NCI-H2196 treated with DMSO at 0.1 percent for 48 hours (cell line): ENCODE data around the gene DCK.
A peak's percentile ranks its signal among the peaks of the same experiment; 100 is the strongest.

Experiments used
- DNase-seq: peaks from one replicate; lab custom pipeline; 2025; ENCODE audit not compliant: unreplicated experiment; lab: John Stamatoyannopoulos, UW

The DCK gene

DNA sequence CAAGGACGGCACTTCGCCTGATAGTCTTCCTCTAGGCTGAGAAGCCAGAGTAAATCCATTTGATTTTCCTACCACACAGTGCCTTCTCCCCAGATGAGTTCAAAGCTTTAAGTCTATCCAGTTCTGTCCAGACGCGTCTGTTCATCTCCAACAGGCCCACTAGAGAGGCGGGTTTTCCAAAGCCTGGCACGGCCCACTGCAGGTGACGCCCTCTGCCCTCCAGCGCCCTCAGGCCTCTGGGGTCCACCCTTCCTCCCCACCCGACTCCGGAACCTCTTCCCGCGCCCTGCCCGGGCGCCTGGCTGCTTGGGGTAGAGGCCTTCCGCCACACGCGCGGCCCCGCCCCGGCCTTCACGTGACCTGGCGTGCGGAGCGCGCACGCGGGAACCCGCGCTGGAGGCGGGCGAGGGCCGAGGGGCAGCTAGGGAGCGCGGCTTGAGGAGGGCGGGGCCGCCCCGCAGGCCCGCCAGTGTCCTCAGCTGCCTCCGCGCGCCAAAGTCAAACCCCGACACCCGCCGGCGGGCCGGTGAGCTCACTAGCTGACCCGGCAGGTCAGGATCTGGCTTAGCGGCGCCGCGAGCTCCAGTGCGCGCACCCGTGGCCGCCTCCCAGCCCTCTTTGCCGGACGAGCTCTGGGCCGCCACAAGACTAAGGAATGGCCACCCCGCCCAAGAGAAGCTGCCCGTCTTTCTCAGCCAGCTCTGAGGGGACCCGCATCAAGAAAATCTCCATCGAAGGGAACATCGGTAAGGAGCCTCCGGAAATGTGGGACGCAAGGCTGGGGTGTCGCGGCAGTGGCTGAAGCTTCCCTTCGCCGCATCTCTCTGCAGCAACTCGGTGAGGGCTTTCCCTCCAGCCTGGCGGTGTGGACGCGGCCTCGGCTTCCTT lies at the start of gene DCK:
TSS of gene DCK (plus strand) at position 469 of the 888 bp plus-strand sequence. CDS start at position 656, 187 bp downstream.
- peak; percentile 50 for DNase-seq

DNA sequence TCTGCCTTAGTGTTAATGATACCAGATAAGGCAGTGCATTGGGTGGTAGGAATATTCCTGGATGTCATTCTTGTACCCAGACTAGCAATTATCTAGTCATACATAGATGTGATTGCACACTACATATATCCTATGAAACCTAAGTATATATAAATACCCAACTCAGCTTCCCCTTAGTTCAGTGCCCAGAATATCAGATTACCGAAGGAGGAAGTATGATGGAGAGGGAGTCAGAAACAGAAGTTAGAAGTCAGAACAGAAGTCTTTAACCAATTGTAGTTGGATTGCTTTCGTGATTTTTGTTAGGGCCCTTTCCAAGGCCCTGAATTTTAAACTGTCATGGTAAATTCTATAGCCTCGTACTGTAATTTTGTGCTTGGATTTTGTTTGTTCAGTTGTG lies 48.4 kb upstream of the DCK start:
- DNase-seq, result no peak

DNA sequence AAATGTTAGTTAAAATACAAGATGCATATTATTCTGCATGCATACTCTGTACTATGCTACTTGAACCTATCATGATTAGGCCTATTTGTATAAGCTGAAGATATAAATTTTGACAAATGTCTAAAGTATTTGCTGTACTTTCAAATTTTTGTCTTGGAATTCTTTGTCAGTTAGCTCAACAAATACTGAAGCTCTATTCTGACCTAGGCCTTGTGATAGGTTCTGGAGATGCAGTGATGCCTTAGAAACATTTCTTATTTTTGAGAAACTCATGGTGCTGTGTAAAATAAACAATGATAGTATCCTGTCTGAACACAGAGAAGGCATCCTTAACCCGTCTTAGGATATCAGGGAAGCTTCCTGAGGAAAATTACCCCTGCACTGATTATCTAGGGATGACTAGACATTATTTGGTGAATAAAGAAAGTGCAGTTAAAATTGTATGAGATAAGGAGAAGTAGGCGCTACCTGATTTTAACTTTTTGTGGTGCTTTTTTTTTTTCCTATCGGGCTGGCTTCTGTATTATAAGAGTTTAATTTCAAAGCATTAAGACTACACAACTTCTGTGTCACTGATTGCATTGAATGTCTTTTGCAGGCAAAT lies 47.9 kb upstream of the DCK start:
- no peak for DNase-seq

DNA sequence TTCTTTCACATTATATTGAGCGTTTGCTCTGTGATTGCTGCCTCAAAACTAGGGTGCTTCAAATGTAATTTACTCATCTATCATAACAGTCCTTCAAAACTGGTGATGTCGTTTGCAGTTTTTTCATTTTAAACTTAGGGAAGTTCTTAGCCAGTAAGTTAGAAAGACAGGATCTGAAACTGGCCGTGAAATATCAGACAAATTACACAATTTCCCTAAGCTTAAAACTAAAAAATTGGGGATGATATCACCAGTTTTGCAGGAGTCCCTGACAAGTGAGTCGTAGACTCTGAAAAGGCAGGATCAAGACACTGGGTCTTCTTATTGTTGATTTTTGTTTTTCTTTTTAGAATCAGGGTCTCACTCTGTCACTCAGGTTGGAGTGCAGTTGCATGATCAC lies 46.5 kb upstream of the DCK start:
- DNase-seq, result no peak

- DNase-seq, result no peak
Measured at GRCh38 chr4:70948665-70949260, 44.7 kb upstream of the DCK start.

DNA sequence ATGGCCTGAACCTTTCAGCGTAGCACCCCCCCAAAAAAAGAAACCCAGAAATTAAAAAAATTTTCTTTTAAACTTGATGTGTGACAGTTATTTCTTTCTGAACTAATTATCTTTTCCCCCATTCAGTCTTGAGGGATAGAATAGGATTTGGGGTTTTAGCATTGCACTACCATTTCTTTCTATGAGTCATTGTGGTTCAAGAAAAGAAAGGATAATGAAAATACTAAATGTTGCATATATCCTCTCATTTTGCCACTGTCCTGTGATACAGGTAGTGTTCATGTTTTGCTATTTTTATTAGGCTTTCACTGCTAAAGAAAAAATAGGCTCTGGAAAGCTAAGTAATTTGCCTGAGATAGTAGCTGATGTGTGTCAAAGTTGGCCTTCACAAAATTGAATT lies 39.4 kb upstream of the DCK start:
- no peak for DNase-seq

DNA sequence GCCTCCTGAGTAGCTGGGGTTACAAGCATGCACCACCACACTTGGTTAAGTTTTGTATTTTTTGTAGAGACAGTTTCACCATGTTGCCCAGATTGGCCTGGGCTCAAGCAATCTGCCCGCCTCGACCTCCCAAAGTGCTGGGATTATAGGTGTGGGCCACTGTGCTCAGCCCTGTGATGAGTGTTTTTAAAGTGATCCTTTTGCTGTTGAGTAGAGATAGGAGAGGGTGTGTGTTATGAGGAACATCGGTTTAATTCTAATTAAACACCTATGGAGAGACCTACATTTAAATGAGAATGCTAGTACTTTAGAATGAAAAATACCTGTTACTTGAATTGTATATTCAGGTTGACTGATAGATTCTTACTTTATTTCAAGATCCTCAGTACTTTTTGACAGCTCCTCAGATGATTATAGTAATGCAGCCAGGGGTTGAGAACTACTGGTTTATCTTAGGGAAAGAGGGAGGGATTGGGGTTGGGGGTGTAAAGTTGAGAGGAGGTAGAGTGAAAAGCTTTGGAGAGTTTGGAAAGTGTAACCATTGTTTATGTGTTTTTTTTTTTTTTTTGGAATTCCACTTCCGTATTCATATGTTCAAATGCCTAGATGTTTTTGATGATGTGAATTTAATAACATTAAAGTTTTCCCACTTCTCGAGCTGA lies 36.8 kb upstream of the DCK start:
- no peak for DNase-seq

GRCh38 chr4:70958681-70959080 lies 34.8 kb upstream of the DCK start:
- DNase-seq, result no peak

DNA sequence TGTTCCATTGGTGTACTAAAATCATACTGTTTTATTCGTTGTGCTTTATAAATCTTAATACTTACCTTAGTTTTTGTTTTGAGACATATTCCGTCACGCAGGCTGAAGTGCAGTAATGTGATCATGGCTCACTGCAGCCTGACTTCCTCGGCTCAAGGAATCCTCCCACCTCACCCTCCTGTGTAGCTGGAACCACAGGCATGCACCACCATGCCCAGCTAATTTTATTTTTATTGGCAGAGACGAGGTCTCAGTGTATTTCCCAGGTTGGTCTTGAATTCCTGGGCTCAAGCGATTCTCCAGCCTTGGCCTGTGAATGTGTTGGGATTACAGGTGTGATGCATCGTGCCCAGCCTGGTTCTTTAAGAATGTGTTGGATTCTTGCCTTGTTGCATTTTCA lies 24.4 kb upstream of the DCK start:
- DNase-seq, result no peak

DNA sequence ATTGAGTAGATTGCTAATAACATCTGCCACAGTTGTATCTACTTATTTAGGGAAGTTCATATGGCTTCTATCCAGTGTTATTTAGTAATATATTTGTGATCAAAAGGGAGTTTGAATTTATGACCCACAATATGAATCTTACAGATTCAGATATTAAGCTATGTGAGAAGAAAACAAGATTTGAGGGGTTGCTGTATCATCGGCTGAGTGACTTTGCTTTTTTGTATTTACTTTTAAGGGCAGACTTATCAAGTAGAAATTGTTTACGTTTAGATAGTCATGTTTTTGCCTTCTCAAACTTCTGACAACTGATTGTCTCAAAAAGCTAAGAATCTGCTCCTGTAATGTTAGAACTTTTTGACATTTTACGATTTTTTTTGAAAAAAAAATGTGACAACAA lies 17.2 kb upstream of the DCK start:
- no peak for DNase-seq

DNA sequence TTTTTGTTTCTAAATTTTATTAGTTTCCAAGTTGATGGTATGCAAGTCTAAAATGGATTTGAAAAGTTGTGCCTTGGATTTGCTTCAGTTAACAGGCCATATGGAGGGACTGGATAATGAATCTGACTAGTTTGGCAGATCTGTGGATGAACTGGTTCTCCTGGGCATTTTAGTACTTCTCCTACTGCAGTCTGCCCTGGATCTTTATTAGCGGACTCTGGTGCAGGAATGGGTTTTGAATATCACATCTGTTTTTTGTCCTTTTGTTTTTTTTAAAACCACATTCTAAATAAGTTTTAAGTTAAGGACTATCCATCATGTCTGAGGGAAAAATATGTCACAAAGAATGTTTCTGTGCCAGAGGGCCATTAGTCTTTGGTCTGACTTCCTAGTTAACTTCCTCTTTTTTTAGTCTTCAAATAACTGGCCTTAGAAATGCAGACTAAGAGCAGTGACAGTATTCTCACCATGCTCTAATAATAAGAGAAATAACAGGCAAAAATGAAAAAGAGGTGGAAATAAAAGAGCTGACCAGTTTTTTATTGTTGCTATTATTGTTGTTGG lies 13.9 kb upstream of the DCK start:
- DNase-seq, result no peak

GRCh38 chr4:70980196-70980595 lies 13.3 kb upstream of the DCK start:
- DNase-seq, result no peak

GRCh38 chr4:70984106-70984505 lies 9.3 kb upstream of the DCK start:
- no peak for DNase-seq

DNA sequence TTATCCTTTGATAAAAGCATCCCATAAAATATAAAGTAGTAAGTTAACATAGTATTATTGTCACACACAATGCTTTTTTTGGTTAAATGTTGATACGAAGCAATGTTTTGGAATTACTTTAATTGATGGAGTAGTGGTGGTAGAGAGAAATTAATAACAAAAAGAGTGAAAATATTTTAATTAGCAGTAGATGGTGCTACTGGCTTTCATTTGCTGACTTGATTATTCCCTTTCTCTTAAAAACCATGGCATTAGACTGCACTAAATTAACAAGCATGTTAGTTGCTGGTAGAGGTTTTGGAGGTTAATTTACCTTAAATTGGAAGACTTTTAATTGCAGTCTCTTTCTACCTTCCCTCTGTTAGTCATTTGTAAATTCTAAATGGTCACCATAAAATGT lies 8.9 kb upstream of the DCK start:
- DNase-seq, result no peak

DNA sequence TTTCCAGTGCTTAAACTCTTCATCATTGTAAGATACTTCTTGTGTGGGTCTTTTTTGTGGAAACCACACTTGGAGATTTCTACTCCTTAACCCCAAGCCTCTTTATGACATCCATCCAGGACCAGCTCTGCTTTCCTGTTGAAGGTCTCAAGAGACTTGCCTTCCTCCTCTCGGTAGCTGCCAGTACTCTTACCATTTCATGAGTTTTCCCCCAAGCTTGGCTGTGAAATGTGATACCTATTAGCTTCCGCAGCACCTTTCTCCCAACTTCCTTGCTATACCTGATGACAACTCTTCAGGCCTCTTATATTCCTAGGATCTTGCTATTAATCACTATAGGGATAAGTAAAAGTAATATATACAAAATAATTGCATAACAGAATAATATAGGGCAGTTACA lies 1.9 kb upstream of the DCK start:
- no peak for DNase-seq

DNA sequence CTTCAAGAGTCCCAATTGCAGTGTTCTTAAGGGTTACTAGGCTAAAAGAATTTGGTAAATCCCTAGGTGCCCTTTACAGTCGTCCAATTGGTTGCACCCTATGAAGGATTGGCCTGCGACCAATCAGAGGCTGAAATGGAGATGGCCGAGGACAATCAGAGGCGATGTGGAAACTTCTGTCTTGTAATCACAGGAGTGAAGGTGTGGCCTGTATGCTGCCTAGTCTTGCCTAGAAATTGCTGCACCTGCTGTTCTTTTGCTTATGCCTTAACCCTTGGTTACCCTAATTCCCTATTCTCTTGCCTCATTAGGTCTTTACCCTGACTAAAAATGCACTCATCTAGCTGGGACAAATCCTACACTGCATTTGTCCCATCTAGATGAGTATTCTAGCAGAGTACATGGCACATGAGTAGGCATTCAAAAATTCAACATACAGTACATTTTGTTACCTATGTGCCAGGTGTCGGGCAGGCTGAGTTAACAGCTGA lies 1.0 kb upstream of the DCK start:
- peak; percentile 1 for DNase-seq

DNA sequence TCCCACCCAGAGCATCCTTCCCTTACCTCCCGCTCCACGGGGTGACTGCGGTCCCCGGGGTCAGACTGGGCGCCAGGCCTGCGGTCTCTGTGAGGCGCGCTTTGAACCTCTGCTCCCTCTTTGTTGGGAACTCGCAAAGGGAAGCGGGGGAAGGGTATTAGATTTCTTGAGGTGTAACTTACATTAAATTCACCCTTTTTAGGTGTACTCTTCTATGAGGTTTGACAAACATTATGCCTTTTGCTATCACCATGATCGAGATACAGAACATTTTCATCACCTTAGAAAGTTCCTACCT lies 569 bp downstream of the DCK start:
- no peak for DNase-seq

DNA sequence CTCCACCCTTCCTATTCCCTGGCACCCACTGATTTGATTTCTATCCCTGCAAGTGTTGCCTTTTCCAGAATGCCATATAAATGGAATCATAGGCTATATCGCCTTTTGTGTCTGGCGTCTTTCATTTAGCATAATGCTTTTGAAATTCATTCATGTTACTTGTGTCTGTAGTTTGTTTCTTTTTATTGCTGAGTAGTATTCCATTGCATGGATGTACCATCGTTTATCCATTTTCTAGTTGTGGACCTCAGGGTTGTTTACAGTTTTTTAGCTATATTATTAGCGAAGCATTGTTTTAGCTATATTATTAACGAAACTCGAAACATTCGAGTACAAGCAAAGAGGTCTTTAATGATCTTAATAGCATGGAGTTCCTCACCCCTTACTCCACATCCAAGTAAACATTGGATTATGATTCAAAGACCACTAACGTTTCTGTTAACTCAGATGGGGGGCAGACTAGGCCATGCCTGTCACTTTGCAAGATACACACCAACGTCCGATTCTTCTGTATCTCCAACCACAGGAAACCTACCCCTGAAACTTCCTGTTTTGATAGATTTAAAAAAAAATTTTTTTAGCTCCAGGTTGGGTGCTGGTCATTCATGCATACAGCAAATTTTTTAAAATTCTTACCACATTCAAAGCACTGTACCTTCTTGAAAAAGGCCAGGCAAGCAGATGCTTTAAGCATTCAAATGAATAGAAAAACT lies 1.1 kb downstream of the DCK start:
- DNase-seq, result no peak

DNA sequence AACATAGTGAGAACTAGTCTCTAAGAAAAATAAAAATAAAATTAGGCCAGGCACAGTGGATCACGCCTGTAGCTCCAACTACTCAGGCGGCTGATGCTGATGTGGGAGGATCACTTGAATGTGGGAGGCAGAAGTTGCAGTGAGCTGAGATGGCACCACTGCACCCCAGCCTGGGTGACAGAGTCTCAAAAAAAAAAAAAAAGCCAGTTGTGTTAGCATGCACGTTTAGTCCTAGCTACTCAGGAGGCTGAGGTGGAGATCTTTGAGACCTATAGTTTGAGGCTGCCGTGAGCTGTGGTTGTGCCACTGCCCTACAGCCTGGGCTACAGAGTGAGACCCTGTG lies 2.5 kb downstream of the DCK start:
- DNase-seq, result no peak

DNA sequence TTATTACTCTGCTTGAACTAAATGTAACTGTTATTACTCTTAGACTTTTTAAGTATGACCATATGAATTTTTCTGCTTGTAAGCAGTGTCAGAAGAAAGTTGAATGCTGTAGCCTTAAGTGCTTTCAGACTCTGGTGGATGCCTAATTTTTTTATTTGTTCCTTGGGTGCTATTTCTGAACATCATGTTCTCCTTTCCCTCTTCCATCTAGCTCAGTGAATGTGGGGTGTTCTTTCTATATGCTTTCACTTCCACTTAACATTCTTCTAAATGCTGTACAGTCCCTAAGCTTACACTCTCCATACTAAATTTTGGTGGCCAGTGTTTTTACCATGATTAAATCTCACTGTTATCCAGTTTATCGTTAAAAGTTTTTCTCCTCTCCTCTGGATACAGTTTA lies 3.6 kb downstream of the DCK start:
- no peak for DNase-seq

GRCh38 chr4:70997546-70997945 lies 4.1 kb downstream of the DCK start:
- no peak for DNase-seq
